GM20431 (cell line): ENCODE results near the gene CIC.

Experiments used
- in situ Hi-C: fragments of 300-500 bp; cut with MseI, MboI; formaldehyde crosslinking; loops from one replicate; pipeline ENCODE4 v1.15.0; 2020; ENCODE audit warnings: low sequenced_read_pairs; ENCODE audit not compliant: unreplicated experiment

The CIC gene

DNA sequence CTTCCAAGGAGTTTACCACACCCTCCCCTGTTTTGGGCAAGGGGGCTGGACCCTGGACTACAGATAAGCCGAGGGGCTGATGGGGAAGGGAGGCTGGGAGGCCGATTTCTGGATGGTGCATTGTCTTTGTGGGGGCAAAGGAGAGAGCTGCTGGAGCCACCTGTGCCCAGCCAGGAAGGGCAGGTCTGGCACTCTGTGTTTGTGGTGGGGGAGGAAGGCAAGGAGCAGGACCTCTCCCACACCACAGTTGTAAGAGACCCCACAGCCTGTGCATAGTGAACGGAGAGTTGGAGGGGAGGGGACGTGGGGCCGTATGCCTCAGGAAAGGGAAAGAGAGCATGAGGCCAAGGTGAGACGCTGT, 16.9 kb downstream of the CIC start:
- in situ Hi-C loops = no loop called here

DNA sequence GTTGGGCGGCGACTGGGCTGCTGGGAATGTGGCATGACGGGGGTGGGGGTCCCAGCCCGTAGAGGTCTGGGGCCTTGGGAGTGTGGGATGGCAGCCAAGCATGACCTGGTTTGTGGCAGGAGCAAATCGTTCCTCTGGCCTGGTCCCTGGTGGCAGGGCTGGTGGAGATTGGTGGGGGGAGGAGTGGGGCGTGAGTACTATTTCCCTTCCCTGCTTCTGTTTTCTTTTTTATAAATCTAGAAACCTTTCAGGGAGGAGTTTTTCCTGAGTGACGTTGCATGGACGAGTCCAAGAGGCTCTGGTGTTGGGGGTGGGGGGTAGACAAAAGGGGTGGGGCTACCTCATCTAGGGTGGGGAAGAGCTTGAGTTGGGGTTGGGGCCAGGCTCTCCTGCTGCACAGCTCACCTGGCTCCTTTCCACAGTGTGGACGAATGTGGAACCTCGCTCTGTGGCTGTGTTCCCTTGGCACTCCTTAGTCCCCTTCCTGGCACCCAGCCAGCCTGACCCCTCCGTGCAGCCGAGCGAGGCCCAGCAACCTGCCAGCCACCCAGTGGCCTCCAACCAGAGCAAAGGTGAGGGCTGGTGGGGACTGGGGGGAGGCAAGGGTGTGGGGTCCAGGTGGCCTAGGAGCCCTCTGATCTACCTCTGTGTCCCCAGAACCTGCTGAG, 17.4 kb downstream of the CIC start:
- in situ Hi-C loops = no loop called here

DNA sequence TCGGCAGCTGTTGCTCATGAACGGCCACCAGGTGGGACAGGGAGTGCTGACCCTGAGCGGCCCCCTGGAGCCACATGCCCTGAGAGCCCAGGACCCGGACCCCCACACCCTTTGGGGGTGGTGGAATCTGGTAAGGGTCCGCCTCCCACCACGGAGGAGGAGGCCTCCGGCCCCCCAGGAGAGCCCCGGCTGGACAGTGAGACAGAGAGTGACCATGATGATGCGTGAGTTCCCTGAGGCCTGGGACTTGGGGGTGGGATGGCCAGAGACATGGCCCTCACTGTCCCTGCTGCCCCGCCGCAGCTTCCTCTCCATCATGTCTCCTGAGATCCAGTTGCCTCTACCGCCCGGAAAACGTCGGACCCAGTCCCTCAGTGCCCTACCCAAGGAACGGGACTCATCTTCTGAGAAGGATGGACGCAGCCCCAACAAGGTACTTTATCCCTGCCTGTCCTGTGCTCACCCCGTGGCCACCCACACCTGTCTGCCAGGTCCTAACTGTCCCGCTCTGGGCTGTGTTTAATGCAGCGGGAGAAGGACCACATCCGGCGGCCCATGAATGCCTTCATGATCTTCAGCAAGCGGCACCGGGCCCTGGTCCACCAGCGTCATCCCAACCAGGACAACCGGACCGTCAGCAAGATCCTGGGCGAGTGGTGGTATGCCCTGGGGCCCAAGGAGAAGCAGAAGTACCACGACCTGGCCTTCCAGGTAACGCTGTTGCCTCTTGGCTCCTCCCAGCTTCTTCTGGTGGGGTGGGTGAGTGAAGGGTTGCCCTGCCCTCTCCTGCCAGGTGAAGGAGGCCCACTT, 18.2 kb downstream of the CIC start:
- in situ Hi-C loops = no loop called here

DNA sequence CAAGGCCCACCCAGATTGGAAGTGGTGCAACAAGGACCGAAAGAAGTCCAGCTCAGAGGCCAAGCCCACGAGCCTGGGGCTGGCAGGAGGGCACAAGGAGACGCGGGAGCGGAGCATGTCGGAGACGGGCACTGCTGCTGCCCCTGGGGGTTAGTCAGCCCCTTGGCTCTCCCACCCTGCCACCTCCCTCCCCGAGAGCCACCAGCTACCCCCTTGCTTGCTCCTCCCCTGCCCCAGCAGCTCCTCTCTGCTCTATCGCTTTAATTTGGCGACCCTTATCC, 18.7 kb downstream of the CIC start:
- in situ Hi-C loops = no loop called here

DNA sequence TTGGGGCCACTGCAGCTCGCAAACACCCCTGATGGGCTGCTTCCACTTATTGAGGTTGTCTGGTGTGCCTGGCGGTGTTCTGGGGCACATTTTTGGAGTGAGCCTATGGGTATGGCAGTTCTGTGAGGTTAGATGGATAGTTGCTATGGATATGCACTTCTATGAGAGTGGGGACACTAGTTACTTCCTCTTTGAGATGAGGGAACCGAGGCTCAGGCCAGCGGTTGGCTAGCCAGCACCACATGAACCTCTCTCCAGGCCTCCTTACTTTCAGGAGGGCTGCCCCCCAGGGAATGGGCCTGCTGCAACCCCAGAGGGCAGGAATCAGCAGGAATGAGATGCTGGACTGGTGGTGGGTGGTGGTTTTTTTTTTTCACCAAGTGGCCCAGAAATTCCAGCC, 19.3 kb downstream of the CIC start:
- in situ Hi-C loops = no loop called here

GRCh38 chr19:42288881-42289555, 20.0 kb downstream of the CIC start:
- in situ Hi-C loops = no loop called here

DNA sequence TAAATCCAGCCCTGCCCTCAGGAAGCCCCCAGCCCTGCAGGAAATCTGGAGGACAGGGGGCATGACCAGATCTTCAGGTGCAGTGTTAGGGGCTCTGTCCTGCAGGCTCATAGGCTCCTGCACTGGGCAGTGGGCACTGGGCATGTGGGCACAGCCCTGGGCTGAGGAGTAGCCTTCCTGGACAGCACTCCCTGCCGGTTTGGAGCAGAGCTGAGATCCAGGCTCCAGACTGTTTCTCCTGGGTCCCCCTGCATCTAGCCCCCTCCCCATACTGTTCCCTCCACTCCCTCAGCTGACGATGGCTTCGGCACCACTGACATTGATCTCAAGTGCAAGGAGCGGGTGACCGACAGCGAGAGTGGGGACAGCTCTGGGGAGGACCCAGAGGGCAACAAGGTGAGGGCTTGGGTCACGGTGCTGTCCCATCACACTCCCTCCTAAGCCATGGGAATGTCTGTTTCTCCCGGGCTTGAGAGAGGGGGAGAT, 20.5 kb downstream of the CIC start:
- in situ Hi-C loops = no loop called here

GRCh38 chr19:42290136-42290522, 21.1 kb downstream of the CIC start:
- in situ Hi-C loops = no loop called here

DNA sequence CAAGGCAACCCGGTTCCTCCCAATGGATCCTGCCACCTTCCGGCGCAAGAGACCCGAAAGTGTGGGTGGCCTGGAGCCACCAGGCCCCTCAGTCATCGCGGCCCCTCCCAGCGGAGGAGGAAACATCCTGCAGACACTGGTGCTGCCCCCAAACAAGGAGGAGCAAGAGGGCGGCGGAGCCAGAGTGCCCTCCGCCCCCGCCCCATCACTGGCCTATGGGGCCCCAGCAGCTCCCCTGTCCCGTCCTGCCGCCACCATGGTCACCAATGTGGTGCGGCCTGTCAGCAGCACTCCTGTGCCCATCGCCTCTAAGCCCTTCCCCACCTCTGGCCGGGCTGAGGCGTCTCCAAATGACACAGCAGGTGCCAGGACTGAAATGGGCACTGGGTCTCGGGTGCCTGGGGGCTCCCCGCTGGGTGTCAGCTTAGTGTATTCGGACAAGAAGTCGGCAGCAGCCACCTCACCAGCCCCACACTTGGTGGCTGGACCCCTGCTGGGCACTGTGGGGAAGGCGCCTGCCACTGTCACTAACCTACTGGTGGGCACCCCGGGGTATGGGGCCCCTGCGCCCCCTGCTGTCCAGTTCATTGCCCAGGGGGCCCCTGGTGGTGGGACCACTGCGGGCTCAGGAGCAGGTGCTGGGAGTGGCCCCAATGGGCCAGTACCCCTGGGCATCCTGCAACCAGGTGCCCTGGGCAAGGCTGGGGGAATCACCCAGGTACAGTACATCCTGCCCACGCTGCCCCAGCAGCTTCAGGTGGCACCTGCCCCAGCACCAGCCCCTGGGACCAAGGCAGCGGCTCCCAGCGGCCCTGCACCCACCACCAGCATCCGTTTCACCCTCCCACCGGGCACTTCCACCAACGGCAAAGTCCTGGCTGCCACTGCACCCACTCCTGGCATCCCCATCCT, 21.7 kb downstream of the CIC start:
- in situ Hi-C loops = no loop called here

DNA sequence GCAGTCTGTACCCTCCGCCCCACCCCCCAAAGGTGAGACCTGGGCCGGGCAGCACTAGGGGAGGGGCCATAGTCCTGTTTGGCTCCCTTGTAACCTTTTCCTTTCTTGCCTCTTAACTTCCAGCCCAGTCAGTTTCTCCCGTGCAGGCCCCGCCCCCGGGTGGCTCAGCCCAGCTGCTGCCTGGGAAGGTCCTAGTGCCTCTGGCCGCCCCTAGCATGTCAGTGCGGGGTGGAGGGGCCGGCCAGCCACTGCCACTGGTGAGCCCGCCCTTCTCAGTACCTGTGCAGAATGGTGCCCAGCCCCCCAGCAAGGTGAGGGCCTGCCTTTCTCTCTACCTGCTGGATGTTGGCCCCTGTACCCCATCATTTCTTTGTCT, 22.4 kb downstream of the CIC start:
- in situ Hi-C loops = no loop called here

DNA sequence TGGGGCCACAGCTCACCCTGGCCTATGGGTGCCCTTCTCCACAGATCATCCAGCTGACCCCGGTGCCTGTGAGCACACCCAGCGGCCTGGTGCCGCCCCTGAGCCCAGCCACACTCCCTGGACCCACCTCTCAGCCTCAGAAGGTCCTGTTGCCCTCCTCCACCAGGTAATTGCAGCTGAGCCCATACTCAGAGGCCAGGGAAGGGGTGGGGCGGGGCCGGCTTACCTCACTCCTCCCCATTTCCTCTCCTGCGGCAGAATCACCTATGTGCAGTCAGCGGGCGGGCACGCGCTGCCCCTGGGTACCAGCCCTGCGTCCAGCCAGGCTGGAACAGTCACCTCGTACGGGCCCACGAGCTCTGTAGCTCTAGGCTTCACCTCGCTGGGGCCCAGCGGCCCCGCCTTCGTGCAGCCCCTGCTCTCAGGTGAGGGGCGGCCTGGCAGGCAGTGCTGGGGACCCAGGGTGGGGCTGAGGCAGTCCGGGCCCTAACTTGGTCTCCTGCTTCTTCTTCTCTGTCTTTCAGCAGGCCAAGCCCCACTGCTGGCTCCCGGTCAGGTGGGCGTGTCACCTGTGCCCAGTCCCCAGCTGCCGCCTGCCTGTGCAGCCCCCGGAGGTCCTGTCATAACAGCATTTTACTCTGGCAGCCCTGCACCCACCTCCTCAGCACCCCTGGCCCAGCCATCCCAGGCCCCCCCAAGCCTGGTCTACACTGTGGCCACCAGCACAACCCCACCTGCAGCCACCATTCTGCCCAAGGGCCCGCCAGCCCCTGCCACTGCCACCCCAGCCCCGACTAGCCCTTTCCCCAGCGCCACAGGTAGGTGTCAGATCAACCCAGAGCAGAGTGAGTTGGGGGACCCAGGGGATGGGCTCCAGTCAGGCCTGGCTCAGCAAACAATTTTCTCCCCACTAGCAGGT, 23.2 kb downstream of the CIC start:
- in situ Hi-C loops = no loop called here

DNA sequence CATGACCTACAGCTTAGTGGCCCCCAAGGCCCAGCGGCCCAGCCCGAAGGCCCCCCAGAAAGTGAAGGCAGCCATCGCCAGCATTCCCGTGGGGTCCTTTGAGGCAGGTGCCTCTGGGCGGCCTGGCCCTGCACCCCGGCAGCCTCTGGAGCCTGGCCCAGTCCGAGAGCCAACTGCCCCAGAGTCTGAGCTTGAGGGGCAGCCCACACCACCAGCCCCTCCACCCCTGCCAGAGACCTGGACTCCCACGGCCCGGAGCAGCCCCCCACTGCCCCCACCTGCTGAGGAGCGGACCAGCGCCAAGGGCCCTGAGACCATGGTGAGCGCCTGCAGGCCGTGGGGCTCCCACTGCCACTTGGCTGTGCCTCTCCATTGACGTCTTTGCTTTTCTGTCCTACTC, 23.9 kb downstream of the CIC start:
- in situ Hi-C loops = no loop called here

DNA sequence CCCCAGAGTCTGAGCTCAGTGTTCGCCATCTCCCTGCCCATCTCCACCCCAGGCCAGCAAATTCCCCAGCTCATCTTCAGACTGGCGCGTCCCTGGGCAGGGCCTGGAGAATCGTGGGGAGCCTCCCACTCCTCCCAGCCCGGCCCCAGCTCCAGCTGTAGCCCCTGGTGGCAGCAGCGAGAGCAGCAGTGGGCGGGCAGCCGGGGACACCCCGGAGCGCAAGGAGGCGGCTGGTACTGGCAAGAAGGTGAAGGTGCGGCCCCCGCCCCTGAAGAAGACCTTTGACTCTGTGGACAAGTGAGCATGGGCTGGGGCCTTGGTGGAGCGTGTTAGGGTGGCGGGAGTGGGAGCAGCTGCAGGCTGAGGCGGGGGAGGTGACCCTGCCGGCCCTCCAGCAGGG, 24.5 kb downstream of the CIC start:
- in situ Hi-C loops = no loop called here

DNA sequence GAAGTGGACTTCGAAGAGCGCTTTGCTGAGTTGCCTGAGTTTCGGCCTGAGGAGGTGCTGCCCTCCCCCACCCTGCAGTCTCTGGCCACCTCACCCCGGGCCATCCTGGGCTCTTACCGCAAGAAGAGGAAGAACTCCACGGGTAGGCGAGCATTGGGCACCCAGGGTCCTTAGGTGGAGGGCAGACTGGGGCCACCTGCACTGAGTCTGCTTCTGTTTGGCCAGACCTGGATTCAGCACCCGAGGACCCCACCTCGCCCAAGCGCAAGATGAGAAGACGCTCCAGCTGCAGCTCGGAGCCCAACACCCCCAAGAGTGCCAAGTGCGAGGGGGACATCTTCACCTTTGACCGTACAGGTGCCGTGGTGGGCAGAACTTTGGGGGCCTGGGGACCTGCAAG, 24.9 kb downstream of the CIC start:
- in situ Hi-C loops = no loop called here

DNA sequence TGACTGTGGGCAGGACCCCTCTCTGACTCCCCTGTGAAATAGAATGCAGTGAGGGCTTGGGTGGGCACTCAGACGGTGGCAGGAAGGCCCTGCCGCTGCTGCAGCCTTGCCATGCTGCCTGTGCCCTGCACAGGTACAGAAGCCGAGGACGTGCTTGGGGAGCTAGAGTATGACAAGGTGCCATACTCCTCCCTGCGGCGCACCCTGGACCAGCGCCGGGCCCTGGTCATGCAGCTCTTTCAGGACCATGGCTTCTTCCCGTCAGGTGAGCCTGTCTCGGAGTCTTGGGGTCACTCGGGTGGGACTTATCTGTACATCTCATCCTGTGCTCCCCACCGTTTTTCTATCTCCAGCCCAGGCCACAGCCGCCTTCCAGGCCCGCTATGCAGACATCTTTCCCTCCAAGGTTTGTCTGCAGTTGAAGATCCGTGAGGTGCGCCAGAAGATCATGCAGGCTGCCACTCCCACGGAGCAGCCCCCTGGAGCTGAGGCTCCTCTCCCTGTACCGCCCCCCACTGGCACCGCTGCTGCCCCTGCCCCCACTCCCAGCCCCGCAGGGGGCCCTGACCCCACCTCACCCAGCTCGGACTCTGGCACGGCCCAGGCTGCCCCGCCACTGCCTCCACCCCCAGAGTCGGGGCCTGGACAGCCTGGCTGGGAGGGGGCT, 25.6 kb downstream of the CIC start:
- in situ Hi-C loops = no loop called here

DNA sequence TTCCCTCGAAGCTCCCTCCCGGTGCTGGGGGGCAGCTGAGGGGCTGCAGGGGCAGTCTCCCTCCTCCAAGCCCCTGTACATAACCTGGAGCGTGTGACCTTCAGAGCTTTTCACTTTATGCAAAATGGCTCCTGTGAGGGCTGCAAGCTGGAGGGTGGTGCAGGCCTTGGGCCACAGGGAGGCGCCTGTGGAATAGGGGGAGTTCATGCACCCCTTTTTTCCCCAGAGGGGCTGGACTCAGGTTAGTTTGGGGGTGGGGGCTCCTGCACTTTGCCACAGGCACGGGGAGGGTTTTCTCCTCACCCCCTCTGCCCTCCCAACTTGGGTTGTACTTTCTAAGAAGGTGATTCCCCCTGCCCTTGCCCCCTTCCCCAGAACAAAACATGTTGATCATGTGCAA, 26.3 kb downstream of the CIC start:
- in situ Hi-C loops = no loop called here

DNA sequence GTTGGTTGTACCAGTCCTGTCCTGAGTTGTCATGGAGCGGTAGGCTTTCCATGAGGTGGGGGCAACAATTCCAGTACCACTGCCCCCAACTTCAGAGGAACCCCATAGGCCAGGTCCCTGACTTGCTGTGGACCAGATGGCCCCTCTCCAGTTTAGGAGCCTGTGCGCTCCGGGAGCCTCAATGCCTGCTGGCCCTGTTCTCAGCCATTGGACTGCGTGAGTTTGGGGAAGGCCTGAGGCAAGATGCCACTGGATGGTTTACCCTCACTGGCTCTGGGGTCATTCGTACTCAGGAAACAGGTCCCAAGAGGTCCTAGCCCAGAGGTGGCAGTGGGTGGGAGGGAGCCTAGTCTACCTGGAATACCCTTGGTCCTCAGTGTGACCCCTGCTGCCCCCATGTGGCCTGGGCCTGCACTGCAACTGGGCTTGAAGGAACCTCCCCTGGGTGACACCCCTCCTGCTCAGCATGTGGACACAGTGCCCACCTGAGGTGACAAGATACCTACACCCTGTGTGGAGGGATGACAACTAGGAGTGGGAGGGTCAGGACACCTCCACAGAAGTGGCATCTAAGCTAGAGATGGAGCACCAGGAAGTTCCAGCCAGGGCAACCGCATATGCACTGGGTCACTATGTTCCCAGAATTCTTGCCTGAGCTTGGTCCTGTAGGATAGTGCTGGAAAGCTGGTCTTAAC, 26.9 kb downstream of the CIC start:
- in situ Hi-C loops = no loop called here

GRCh38 chr19:42297039-42297438, 28.0 kb downstream of the CIC start:
- in situ Hi-C loops = no loop called here
